Type B pancreatic cell (in vitro differentiated cells): Measurements from ENCODE around the gene RARRES1. TPM values are rescaled to one million over a fixed set of nuclear protein-coding genes. Genes with fewer than 3 reads are reported as not detected.

Experiments
- DNase-seq: peaks from one replicate; pipeline ENCODE4 v3.0.0; 2021; ENCODE audit warnings: mixed read lengths; ENCODE audit not compliant: unreplicated experiment; ENCODE audit errors: extremely low spot score
- H3K27ac Mint-ChIP-seq: 2 replicates; pipeline ENCODE4 v1.8.0; 2021; ENCODE audit warnings: mild to moderate bottlenecking, mixed read lengths
- H3K27me3 Mint-ChIP-seq: 2 replicates; pipeline ENCODE4 v1.8.0; 2021; ENCODE audit warnings: mixed read lengths
- H3K36me3 Mint-ChIP-seq: 2 replicates; pipeline ENCODE4 v1.8.0; 2021; ENCODE audit warnings: mixed read lengths
- H3K4me1 Mint-ChIP-seq: one replicate; pipeline ENCODE4 v1.8.0; 2021; ENCODE audit warnings: mixed read lengths; ENCODE audit not compliant: unreplicated experiment
- H3K4me3 Mint-ChIP-seq: 2 replicates; pipeline ENCODE4 v1.8.0; 2021; ENCODE audit warnings: mild to moderate bottlenecking, mixed read lengths
- H3K9me3 Mint-ChIP-seq: 2 replicates; pipeline ENCODE4 v1.8.0; 2021; ENCODE audit warnings: mixed read lengths
- CTCF ChIP-seq: fragments of 200-600 bp; sonication (generic); conservative IDR thresholded peaks from 2 replicates; pipeline ENCODE4 v1.5.0; 2021; ENCODE audit warnings: antibody characterized with exemption, mild to moderate bottlenecking
- total RNA-seq: library from RNA; stranded (reverse); gene quantifications from 2 replicates; pipeline ENCODE4 v1.2.1, GENCODE V29; 2021; ENCODE audit warnings: low replicate concordance

Gene RARRES1
- total RNA-seq, 1 donor from 2014 or later = 15.9 TPM

- Mint-ChIP-seq H3K27ac (no peak overlapping the region), H3K36me3 (peaks cover 11% of the 10 kb centered on the region), H3K4me1 (peaks cover 31% of the 10 kb centered on the region), H3K27me3 (no peaks in the 10 kb centered on the region), H3K9me3 (peaks cover 4% of the 10 kb centered on the region), H3K4me3 (no peak overlapping the region)
- no peak for TF ChIP-seq CTCF
- DNase-seq = no peak
These were observed 8.3 kb downstream of the RARRES1 start for GRCh38 chr3:158723991-158724390.

GRCh38 chr3:158722108-158722507, 10.1 kb downstream of the RARRES1 start:
- H3K36me3 Mint-ChIP-seq = peaks cover 16% of the 10 kb centered on the region
- no peaks in the 10 kb centered on the region for H3K27me3 Mint-ChIP-seq
- H3K9me3 Mint-ChIP-seq = peaks cover 4% of the 10 kb centered on the region
- DNase-seq = no peak
- peaks cover 30% of the 10 kb centered on the region for H3K4me1 Mint-ChIP-seq
- no peak overlapping the region for H3K4me3 Mint-ChIP-seq
- H3K27ac Mint-ChIP-seq = no peak overlapping the region
- TF ChIP-seq CTCF = no peak

- Mint-ChIP-seq H3K27me3 (no peaks in the 10 kb centered on the region), H3K4me1 (peaks cover 21% of the 10 kb centered on the region)
- no peak for TF ChIP-seq CTCF
These were observed 13.6 kb downstream of the RARRES1 start for GRCh38 chr3:158718490-158719170.

GRCh38 chr3:158717576-158717975, 14.7 kb downstream of the RARRES1 start:
- DNase-seq = no peak
- Mint-ChIP-seq H3K4me1 (peaks cover 20% of the 10 kb centered on the region), H3K36me3 (peaks cover 16% of the 10 kb centered on the region), H3K9me3 (no peaks in the 10 kb centered on the region), H3K4me3 (no peak overlapping the region), H3K27ac (peak overlapping the region; percentile 48), H3K27me3 (no peaks in the 10 kb centered on the region)
- TF ChIP-seq CTCF = no peak

More at GRCh38 chr3:158718490-158719170, 13.6 kb downstream of the RARRES1 start:
- Mint-ChIP-seq H3K4me3 (no peak overlapping the region), H3K9me3 (peaks cover 4% of the 10 kb centered on the region), H3K27ac (no peak overlapping the region), H3K36me3 (peaks cover 17% of the 10 kb centered on the region)
- DNase-seq = no peak

GRCh38 chr3:158713094-158713499, 19.2 kb downstream of the RARRES1 start:
- no peak for TF ChIP-seq CTCF
- Mint-ChIP-seq H3K4me3 (no peak overlapping the region), H3K27ac (no peak overlapping the region), H3K4me1 (peaks cover 26% of the 10 kb centered on the region), H3K27me3 (no peaks in the 10 kb centered on the region), H3K36me3 (peaks cover 34% of the 10 kb centered on the region), H3K9me3 (no peaks in the 10 kb centered on the region)
- no peak for DNase-seq
